UCSD-AML1 (cell line): ENCODE results near the gene TMX4.

Experiments
- DNase-seq: peaks from one replicate; lab custom pipeline; 2025; ENCODE audit not compliant: unreplicated experiment; lab: John Stamatoyannopoulos, UW

Gene TMX4

GRCh38 chr20:8019998-8020247, 362 bp upstream of the TMX4 start:
- no peak for DNase-seq

DNA sequence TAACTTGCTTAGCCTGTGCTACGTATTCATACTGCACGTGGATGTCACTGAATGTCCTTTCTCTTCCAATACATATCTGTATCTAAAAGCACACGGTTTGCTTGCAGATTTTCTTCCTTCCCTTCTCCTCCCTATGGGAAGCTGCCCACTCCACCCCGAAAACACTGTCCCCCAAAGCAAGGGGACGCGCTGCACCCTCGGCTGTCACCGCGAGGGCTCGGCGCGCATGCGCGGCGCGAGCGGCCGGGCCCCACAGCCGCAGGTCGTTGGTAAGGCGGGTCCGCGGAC, 659 bp downstream of the TMX4 start:
- DNase-seq = peak; percentile 83

GRCh38 chr20:8012724-8013123, 6.8 kb downstream of the TMX4 start:
- no peak for DNase-seq

DNA sequence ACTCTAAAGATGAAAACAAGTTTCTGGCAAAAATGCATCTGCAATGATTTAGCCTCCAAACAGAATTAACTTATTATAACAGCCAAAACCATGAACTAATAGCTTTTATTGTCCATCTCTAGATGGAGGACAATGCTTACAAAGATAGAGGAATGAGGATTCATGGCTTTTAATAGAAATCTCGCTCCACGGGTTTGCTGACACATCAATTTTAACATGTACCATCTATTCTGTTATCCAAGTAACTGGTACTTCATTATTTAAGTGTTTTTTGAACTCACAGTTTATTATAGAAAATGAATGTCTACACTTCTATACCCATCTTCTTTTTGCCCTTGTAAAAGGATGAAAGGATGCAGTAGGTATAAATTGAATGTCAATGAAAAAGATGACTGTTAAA, 10.8 kb downstream of the TMX4 start:
- no peak for DNase-seq

GRCh38 chr20:8007490-8007889, 12.1 kb downstream of the TMX4 start:
- no peak for DNase-seq

DNA sequence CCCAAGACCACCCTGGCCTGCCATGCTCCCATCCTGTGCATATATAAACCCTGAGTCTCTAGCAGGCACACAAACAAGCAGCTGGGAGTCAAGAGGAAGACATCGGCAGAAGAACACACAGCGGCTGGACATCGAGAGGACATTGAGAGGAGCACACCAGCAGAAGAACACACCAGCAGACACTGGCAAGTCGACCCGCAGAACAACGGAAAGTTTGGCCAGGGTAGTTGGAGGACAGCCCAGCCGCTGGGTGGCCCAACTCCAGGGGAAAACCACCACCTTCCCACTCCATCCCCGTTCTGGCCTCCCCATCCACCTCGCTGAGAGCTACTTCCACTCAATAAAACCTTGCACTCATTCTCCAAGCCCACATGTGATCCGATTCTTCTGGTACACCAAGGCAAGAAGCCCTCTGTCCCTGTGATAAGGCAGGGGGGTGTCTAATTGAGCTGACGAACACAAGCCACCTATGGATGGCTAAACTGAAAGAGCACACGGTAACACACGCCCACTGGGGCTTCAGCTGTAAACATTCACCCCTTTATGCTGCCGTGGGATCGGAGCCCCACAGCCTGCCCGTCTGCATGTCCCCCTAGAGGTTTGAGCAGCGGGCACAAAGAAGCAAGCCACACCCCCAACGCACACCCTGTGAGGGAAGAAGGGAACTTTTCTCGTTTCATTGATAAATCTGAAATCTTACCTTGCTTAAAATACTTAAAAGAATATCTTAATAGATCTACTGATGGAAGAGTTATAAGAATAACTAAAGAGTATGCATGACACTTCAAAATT, 13.8 kb downstream of the TMX4 start:
- no peak for DNase-seq

DNA sequence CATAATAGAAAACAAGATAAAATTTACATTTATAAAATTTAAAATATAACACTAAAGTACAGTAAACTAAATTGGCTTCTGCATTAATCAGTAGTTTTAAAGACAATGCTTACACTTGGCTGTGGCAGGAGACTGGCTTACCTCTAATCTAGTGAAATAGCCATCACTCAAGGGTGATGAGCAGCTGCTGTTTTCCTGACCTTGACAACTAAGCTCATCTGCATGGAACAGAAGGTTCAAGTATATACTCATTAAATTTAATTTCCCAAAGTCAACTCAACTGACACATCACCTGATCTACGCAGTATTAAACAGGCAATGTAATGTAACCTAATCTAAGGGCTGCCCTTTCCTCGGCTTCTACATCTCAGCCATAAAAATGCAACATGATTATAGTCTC, 14.5 kb downstream of the TMX4 start:
- no peak for DNase-seq

DNA sequence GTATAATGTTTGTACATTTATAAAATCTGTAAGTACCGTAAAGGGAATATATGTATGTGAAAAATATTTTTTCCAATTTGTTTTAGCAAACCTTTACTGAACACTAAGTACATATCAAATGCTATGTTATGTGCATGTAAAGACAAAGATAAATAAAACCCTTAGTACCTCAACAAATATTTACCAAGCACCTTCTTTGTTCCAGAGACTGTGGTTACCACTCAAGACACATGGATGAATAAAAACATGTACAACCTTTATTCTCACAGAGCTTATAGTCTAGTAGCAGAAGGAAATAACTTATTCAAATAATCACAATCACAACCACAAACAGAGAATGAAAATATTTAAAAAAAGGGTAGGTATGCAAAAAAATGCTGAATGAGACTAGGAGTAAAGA, 17.5 kb downstream of the TMX4 start:
- DNase-seq = no peak

- no peak for DNase-seq
Observed at GRCh38 chr20:8000796-8001195, 18.8 kb downstream of the TMX4 start.

- no peak for DNase-seq
Observed at GRCh38 chr20:7996898-7997297, 22.7 kb downstream of the TMX4 start.

DNA sequence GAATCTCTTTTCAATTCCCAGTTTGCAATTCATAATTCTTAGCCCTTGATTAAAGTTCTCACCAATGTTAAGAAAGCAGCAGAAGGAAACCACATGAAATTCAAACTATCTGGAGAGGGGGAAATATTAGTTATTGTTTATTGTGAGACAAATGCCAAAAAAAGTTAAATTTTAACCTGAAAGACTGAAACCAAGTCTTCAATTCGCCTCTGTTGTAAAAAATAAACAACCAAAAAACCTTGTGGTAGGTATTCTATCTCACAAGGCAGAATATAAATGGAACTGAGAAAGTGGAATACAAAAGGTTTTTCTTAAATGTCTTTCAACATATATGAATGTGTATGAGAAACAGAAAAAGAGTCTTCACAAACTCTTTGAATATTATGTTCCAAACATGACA, 24.8 kb downstream of the TMX4 start:
- no peak for DNase-seq

DNA sequence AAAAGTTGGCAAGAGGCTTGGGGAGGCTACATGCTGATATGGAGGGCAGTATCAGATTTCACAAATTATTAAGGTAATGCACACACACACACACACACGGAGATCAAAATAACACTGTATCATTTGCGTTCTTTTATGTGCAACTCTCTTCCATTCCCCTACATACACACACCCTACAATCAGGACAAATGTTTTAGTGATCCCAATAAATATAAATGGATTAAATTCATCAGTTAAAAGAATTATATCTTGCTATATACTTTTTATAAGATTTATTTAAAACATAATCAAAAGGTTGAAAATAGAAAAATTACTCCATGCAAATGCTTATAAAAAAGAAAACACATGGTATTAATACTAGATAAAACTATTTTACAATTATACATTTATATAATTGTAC, 25.9 kb downstream of the TMX4 start:
- DNase-seq = no peak

- DNase-seq = no peak
Observed at GRCh38 chr20:7993238-7993637, 26.3 kb downstream of the TMX4 start.

GRCh38 chr20:7990385-7990784, 29.2 kb downstream of the TMX4 start:
- no peak for DNase-seq

DNA sequence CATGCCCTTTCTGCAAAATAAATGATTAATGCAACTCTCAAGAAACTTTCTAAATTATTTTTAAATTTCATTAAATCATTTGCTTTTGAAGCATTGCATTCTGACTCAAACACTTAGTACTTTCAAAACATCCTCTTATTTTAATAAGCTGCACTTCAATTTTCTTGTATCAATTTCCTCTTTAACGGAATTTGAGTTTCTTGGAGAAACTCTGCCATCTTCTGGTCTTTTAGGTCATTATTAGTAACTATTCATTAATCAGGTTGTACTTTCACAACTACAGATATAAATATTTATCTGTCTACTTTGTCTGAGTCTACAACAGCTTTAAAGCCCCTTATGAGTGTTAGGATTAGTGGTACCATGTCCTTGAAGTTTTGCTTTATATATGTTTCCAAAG, 30.2 kb downstream of the TMX4 start:
- DNase-seq = no peak

GRCh38 chr20:7985916-7986315, 33.6 kb downstream of the TMX4 start:
- DNase-seq = no peak

DNA sequence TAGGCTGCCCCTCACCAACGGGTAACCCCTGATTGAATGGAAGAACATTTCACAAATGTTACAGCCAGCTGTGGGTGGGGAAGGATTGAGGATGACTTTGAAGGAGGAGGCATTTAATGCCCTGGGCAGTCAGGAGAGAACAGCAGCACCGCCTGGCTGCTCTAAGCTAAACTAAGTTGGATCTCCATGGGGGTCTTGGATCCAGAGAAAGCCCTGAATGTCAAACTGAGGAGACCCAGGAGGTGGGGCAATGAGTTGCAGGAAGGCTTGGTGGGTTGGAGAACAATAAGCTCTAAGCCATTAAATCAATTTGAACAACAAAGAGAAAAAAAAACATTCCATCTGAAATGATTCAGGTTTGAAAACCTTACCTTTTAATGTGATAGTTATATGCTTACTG, 35.4 kb downstream of the TMX4 start:
- no peak for DNase-seq

GRCh38 chr20:7981374-7981773, 38.2 kb downstream of the TMX4 start:
- no peak for DNase-seq

- DNase-seq = no peak
Observed at GRCh38 chr20:7980332-7981046, 39.1 kb downstream of the TMX4 start.

DNA sequence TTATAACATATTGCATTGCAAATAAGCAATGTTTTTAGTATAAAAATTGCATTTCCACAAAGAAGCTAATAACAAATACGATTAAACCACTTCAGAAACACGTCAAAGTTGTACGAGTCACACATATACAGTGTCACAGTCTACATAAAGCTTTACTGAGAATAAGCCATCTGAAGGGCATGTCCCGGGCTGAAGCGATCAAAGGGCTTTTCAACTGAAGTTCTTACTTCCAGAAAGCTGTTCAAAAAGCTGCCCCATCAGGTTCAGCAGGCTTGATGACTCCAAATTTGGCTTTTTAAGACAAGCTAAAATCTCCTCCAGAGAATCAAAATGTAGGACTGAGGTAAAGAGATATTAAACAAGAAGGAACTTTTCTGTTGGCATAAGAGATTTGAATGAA, 41.9 kb downstream of the TMX4 start:
- DNase-seq = no peak

DNA sequence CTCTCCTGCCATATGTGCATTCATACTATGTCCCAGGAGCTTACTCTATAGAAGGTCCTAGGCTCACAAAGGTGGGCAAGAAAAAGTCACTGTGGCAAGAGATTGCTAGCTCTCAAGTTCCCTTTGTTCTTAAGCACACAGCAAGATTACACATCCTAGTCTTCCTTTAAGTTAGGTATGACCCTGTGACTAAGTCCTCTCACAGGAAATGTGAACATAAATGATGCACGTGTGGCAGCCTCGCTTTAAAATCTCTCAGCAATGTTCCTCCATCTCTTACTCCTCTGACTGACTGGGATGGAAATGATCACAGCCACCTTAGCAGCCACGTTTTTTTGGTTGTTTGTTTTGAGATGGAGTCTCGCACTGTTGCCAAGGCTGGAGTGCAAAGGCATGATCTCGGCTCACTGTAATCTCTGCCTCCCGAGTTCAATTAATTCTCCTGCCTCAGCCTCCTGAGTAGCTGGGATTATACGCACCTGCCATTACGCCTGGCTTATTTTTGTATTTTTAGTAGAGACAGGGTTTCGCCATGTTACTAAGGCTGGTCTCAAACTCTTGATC, 43.6 kb downstream of the TMX4 start:
- no peak for DNase-seq

GRCh38 chr20:7974785-7975435, 44.7 kb downstream of the TMX4 start:
- DNase-seq = no peak
